Activated effector memory CD4-positive, alpha-beta T cell treated with Interleukin-2 at 50 U/mL for 16 hours (primary cell): Measurements from ENCODE around the gene USP37.
"Not testable (repeated sequence)": the region's sequence is repeated elsewhere in the genome, so short reads cannot be mapped to it uniquely, and the experiment has no call there.

Experiments
- DNase-seq: peaks from one replicate; pipeline ENCODE4 v3.0.0-alpha.2; 2020

Gene USP37

GRCh38 chr2:218568190-218569037 is at the start of gene USP37, which contains the start of gene CNOT9:
USP37 (minus strand) TSS chr2:218568351; CDS start chr2:218558653, 9,698 bp downstream.
CNOT9 (plus strand) TSS chr2:218568839; CDS start chr2:218568955, 116 bp downstream.
- DNase-seq: peak; percentile 100

GRCh38 chr2:218615868-218616315 is 47.7 kb upstream of the USP37 start:
- no peak for DNase-seq

GRCh38 chr2:218607436-218608115 is 39.4 kb upstream of the USP37 start, which contains the start of gene PLCD4:
PLCD4 (plus strand) TSS chr2:218607899; CDS start chr2:218615740, 7,841 bp downstream.
- DNase-seq: no peak

- no peak for DNase-seq
Observed at GRCh38 chr2:218605432-218605831, 37.3 kb upstream of the USP37 start.

- no peak for DNase-seq
Observed at GRCh38 chr2:218585541-218585940, 17.4 kb upstream of the USP37 start.

- DNase-seq: no peak
Observed at GRCh38 chr2:218583983-218584850, 16.1 kb upstream of the USP37 start.

GRCh38 chr2:218582076-218582475 is 13.9 kb upstream of the USP37 start:
- DNase-seq: no peak

- no peak for DNase-seq
Observed at GRCh38 chr2:218578272-218578877, 10.2 kb upstream of the USP37 start.

GRCh38 chr2:218577482-218578220 is 9.5 kb upstream of the USP37 start:
- DNase-seq: no peak

- no peak for DNase-seq
Observed at GRCh38 chr2:218576854-218577253, 8.7 kb upstream of the USP37 start.

- DNase-seq: no peak
Observed at GRCh38 chr2:218570850-218571249, 2.7 kb upstream of the USP37 start.

GRCh38 chr2:218569661-218570500 is 1.7 kb upstream of the USP37 start:
- DNase-seq: no peak

- peak; percentile 27 for DNase-seq
Observed at GRCh38 chr2:218569038-218569431, 884 bp upstream of the USP37 start.

- no peak for DNase-seq
Observed at GRCh38 chr2:218567797-218568189, 358 bp downstream of the USP37 start.

GRCh38 chr2:218566296-218566695 is 1.9 kb downstream of the USP37 start:
- DNase-seq: no peak

GRCh38 chr2:218564056-218564455 is 4.1 kb downstream of the USP37 start:
- DNase-seq: no peak

- no peak for DNase-seq
Observed at GRCh38 chr2:218558986-218559385, 9.2 kb downstream of the USP37 start.

GRCh38 chr2:218557941-218558340 is 10.2 kb downstream of the USP37 start:
- no peak for DNase-seq

GRCh38 chr2:218555527-218555926 is 12.6 kb downstream of the USP37 start:
- DNase-seq: no peak

GRCh38 chr2:218554225-218554624 is 13.9 kb downstream of the USP37 start:
- not testable (repeated sequence) for DNase-seq

- DNase-seq: no peak
Observed at GRCh38 chr2:218547978-218548377, 20.2 kb downstream of the USP37 start.
